GM13977 (cell line): ENCODE results near the gene RBBP7.

Experiments used
- DNase-seq: peaks from one replicate; pipeline ENCODE4 v3.0.0; 2012; ENCODE audit warnings: low spot score
- in situ Hi-C: fragments of 300-500 bp; cut with MboI; formaldehyde crosslinking; loops from one replicate; pipeline ENCODE4 v1.12.0; 2022; ENCODE audit warnings: low sequenced_read_pairs, low pct_unique_long_range_greater_than_20kb, mixed read lengths, inconsistent platforms; ENCODE audit not compliant: unreplicated experiment
- TF ChIP-seq, protein P1 (sequence below): IDR thresholded peaks from 2 replicates; pipeline ENCODE4 v1.5.1; 2012; ENCODE audit warnings: mild to moderate bottlenecking, control low read depth; ENCODE audit not compliant: insufficient read depth; ENCODE audit errors: extremely low read depth, missing control alignments

The RBBP7 gene

DNA sequence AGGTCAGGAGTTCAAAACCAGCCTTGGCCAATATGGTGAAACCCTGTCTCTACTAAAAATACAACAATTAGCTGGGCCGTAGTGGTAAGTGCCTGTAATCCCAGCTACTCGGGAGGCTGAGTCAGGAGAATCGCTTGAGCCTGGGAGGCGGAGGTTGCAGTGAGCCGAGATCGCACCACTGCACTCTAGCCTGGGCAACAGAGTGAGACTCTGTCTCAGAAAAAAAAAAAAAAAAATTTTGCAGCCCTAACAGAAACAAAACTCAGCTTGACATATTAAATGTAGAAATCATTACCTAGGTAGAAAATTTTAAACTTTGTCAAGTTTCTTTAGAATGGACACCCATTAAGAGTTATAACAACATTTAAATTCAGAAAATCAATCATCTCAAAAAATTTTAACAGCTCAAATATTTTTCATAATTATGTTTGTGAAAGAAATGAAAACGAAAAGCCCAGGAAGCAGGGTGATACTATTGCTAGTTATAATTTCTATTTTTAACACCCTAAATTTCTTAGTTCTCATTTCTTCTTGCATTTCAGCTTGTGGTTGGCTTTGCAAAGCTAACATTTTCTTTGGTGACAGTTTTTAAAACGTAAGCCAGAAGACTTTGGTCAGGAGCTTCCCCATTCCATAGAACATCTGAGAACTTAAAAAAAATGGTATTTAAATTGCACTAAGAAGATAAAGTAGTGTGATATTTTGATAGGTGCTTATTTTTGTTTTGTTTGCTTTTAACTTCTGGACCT is 33.3 kb upstream of the RBBP7 start:
- no peak for DNase-seq
- TF ChIP-seq, protein P1, sequence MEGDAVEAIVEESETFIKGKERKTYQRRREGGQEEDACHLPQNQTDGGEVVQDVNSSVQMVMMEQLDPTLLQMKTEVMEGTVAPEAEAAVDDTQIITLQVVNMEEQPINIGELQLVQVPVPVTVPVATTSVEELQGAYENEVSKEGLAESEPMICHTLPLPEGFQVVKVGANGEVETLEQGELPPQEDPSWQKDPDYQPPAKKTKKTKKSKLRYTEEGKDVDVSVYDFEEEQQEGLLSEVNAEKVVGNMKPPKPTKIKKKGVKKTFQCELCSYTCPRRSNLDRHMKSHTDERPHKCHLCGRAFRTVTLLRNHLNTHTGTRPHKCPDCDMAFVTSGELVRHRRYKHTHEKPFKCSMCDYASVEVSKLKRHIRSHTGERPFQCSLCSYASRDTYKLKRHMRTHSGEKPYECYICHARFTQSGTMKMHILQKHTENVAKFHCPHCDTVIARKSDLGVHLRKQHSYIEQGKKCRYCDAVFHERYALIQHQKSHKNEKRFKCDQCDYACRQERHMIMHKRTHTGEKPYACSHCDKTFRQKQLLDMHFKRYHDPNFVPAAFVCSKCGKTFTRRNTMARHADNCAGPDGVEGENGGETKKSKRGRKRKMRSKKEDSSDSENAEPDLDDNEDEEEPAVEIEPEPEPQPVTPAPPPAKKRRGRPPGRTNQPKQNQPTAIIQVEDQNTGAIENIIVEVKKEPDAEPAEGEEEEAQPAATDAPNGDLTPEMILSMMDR: no peak
- in situ Hi-C loops: no loop called here

DNA sequence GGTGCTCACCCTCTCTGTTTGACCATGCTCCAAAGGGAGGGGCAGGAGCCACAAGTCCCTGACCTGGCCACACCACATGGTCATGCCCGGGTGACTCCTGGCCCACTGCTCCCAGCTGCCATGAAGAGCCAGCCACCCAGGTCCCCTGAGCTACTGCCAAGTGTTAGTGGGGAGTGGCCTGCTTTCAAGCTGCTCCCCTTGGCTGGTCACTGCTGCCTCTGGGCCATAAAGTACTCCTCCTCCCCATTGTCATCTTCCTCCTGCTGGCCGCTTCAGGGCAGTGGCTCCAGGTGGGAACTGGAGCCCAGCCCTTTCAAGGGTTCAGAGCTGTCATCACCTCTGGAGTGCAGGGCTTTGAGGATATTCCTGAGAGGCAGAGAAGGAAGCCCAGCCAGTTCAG is 27.3 kb upstream of the RBBP7 start:
- in situ Hi-C loops: no loop called here
- TF ChIP-seq, protein P1: no peak
- no peak for DNase-seq

DNA sequence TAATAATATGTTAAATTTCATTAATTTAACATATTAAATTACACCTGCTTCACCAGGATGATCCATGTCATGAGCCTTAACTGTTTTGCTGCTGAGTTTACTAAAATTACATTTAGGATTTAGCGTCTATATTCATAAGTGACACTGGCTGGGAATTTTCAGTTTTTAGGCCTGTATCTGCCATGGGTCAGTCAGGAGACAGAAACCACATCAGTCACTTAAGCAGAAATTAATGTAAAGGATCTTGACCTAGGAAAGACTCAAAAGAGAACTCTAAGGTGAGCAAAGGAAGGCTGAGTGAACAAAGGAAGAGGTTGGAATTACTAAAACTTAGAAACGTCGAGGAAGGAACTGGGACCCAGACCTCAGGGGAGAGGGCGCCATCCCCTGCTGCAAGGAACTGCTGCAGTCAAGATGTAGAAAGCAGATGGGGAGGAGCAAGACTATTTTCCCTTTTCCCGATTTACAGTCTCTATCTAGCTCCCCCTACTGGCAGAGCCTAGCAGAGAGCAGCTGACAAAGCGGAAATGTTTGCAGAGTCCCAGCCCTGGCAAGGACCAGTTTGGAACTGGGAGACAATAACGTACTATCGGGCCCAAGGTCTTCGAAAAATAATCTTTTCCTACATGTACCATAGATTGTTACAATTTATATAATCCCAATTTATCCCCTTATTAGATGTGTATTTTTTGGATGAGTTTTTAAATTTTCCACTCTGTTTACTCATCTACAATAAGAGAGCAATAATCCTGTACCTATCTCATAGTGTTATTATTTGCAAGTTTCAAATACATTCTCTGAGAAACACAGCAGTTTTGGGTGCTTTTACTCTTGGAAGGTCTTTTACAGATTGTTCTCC is 22.6 kb upstream of the RBBP7 start:
- in situ Hi-C loops: no loop called here
- DNase-seq: peak; percentile 60
- TF ChIP-seq, protein P1: peak; percentile 90

DNA sequence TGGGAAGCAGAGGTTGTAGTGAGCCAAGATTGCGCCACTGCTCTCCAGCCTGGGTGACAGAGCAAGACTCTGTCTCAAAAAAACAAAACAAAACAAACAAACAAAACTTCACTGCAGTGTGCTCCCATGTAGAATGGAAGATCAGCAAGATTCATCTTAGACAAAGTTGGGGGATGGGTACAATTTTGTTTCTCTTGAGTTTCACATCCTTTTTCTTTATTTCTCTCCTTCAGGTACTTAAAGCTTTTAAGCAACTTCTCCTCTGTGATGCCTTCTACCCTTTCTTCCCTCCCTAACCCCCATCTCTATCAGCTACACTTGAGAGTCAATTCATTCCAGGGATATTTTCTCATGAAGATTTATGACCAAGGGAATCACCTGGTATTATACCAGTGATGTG is 15.5 kb upstream of the RBBP7 start:
- DNase-seq: no peak
- in situ Hi-C loops: no loop called here
- TF ChIP-seq, protein P1: no peak

DNA sequence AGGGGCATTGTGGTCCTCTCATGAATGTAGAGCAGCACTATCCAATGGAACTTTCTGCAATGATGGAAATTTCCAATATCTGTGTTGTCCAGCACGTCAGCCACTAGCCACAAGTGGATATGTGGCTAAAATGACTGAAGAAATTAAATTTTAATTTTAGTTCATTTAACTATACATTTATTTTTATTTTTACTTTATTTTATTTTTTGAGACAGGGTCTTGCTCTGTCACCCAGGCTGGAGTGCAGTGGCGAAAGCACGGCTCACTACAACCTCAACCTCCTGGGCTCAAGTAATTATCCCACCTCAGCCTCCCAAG is 13.3 kb upstream of the RBBP7 start:
- TF ChIP-seq, protein P1: no peak
- in situ Hi-C loops: no loop called here
- DNase-seq: no peak

DNA sequence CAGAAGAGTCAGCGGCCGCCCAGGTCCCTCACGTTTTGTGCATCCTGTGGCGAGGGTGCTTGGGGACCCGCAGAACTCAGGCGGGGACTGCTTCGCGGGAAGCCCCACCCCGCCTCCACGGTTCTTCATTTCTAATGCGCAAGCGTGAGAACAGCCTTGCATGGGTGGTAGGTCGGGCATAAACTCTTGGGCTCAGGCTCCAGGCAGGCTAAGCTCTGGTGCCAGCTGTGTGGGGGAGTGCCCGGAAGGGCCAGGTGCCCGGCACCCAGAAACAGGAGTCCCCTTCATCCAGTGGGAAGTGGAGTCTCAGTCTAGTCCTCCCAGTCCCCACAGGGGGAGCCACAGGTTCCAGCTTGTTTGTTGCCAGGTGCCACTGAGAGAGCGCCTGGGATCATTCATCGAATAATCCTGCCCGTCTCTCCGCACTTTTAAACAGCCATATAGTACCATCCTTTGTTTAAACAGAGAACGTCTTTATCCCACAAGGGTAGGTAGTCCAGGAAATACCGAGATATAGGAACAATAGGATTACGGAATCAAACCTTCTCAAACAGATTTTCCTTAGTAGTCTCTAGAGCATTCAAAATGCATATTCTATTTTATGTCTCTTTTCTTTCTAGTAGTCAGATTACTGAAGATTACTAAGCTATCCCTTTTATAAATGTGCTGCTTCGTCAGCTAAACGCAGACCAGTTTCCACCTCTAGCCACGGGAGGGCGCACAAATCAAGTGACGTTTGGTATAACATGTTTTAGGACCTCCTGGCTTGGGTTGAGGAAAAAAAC is 12.7 kb upstream of the RBBP7 start:
- DNase-seq: peak; percentile 69
- in situ Hi-C loops: no loop called here
- TF ChIP-seq, protein P1: peak; percentile 82
